Lower leg skin (tissue), 4 donors: ENCODE measurements around the gene SDK2. TPM values are rescaled to one million over a fixed set of nuclear protein-coding genes. Genes with fewer than 3 reads are reported as not detected.

Experiments
- DNase-seq, 2 donors: peaks; one replicate each; pipeline ENCODE4 v3.0.0-alpha.2; 2019; ENCODE audit warnings: low spot score in 2 of 2
- H3K4me3 ChIP-seq: fragments of 200-600 bp; sonication (generic); 2 replicates; pipeline ENCODE4 v1.5.1; 2017; ENCODE audit warnings: mild to moderate bottlenecking, low read depth; ENCODE audit not compliant: poor library complexity, severe bottlenecking
- CTCF ChIP-seq, 3 donors: fragments of 450-650 bp; IDR thresholded peaks; one replicate each; pipeline ENCODE4 v1.5.1; 2016; ENCODE audit warnings: antibody characterized with exemption in 3 of 3, mild to moderate bottlenecking in 3 of 3, moderate library complexity in 2 of 3
- POLR2A ChIP-seq, 2 donors: fragments of 450-650 bp; IDR thresholded peaks; one replicate each; pipeline ENCODE4 v1.6.1; 2016 to 2017; ENCODE audit warnings: antibody characterized with exemption in 2 of 2, mild to moderate bottlenecking in 1 of 2, moderate library complexity in 1 of 2
- WGBS, 2 donors: methylation state at CpG; one replicate each; pipeline ENCODE4 v1.1.5; 2018; 5-methylcytosine and 5-hydroxymethylcytosine counted together
- intact Hi-C: fragments of 100-400 bp; cut with DNase I; formaldehyde crosslinking; loops from one replicate; pipeline ENCODE4 v1.15.0; 2023; ENCODE audit warnings: low total_unique reads
- total RNA-seq, 4 donors: library from RNA; depleted of rRNA; stranded (reverse); fragments of >200 nt; gene quantifications; one replicate each; pipeline ENCODE4 v1.1.0, GENCODE V29; 2016

The SDK2 gene
- total RNA-seq, 4 donors from 2014 or later, result 1.5 to 4.4 (median 1.6) TPM

GRCh38 chr17:73430165-73430680, 214.0 kb downstream of the SDK2 start:
- WGBS, 2 donors, result 77 to 86% methylated on average over 9 of the region's 9 CpGs
- H3K4me3 ChIP-seq, result no peak overlapping the region
- no peak for DNase-seq
- intact Hi-C loops, result loop anchor here (10.0 kb wide), 1 partner anchor 275 kb away; no protein-coding TSS in a partner anchor
- TF ChIP-seq CTCF (IDR thresholded peaks at IDR 0.05) (no peak), POLR2A (IDR thresholded peaks at IDR 0.05) (no peak)

GRCh38 chr17:73429440-73430164, 214.6 kb downstream of the SDK2 start:
- peak; percentile 79 to 96 for DNase-seq
- WGBS, 2 donors, result 20 to 25% methylated on average over 14 of the region's 14 CpGs
- TF ChIP-seq POLR2A (IDR thresholded peaks at IDR 0.05), result no peak
- peak in 1 of 3 donors; percentile 90 for TF ChIP-seq CTCF (IDR thresholded peaks at IDR 0.05)
- H3K4me3 ChIP-seq, result no peak overlapping the region
- intact Hi-C loops, result loop anchor here (10.0 kb wide), 1 partner anchor 275 kb away; no protein-coding TSS in a partner anchor

- no peak for DNase-seq
- TF ChIP-seq POLR2A (IDR thresholded peaks at IDR 0.05), result no peak
- no peak overlapping the region for H3K4me3 ChIP-seq
- intact Hi-C loops, result no loop called here
Observed at GRCh38 chr17:73427198-73427597, 217.0 kb downstream of the SDK2 start.

- intact Hi-C loops, result no loop called here
- no peak for DNase-seq
- 73 to 75% methylated on average over 6 of the region's 6 CpGs for WGBS, 2 donors
- H3K4me3 ChIP-seq, result no peak overlapping the region
- TF ChIP-seq POLR2A (IDR thresholded peaks at IDR 0.05) (no peak), CTCF (IDR thresholded peaks at IDR 0.05) (no peak)
Observed at GRCh38 chr17:73424571-73424970, 219.7 kb downstream of the SDK2 start.

- no peak overlapping the region for H3K4me3 ChIP-seq
- WGBS, 2 donors, result 94% methylated on average over 19 of the region's 19 CpGs
- DNase-seq, result no peak
- no peak for TF ChIP-seq POLR2A (IDR thresholded peaks at IDR 0.05)
- no peak for TF ChIP-seq CTCF (IDR thresholded peaks at IDR 0.05)
- intact Hi-C loops, result no loop called here
Observed at GRCh38 chr17:73423806-73424205, 220.4 kb downstream of the SDK2 start.

GRCh38 chr17:73423159-73423715, 221.0 kb downstream of the SDK2 start:
- no peak for DNase-seq
- TF ChIP-seq CTCF (IDR thresholded peaks at IDR 0.05), result no peak
- TF ChIP-seq POLR2A (IDR thresholded peaks at IDR 0.05), result no peak
- intact Hi-C loops, result no loop called here
- 95% methylated on average over 18 of the region's 18 CpGs for WGBS, 2 donors
- no peak overlapping the region for H3K4me3 ChIP-seq
